Measurements from ENCODE around the gene SPINT2. TPM values are rescaled to one million over a fixed set of nuclear protein-coding genes. Genes with fewer than 3 reads are reported as not detected.
"Not testable (repeated sequence)": the region's sequence is repeated elsewhere in the genome, so short reads cannot be mapped to it uniquely, and the experiment has no call there.

Gene SPINT2
- total and polyA plus RNA-seq, 4 donors: 146 to 292 (median 196) TPM

GRCh38 chr19:38223617-38224013 lies 40.8 kb upstream of the SPINT2 start:
- no peak overlapping the region for H3K4me3 ChIP-seq (ENCODE audit: low read length in 2 of 2)
- intact Hi-C loops (cut with DNase I): loop anchor here in 1 of 2 donors (10.0 kb wide), 2 partner anchors 79 to 319 kb away; partner anchors contain the start of genes SIPA1L3 and WDR87
- no peaks in the 10 kb centered on the region for H3K9me3 ChIP-seq (ENCODE audit: control insufficient read depth, low read length)
- H3K36me3 ChIP-seq (ENCODE audit: control insufficient read depth in 1 of 2, insufficient read depth in 2 of 2, low read length in 1 of 2): no peaks in the 10 kb centered on the region
- ATAC-seq (ENCODE audit: low FRiP score) (no peak), DNase-seq (no peak)
- no peak overlapping the region for H3K27ac ChIP-seq (ENCODE audit: low read depth in 1 of 2, low read length in 2 of 2)
- no peaks in the 10 kb centered on the region for H3K4me1 ChIP-seq (ENCODE audit: control insufficient read depth in 1 of 2, insufficient read depth in 2 of 2, low read length in 2 of 2)
- 7% methylated on average over 13 of the region's 13 CpGs for WGBS, 2 donors
- no peaks in the 10 kb centered on the region for H3K27me3 ChIP-seq (ENCODE audit: control insufficient read depth in 1 of 2, insufficient read depth in 2 of 2, low read length in 1 of 2)

GRCh38 chr19:38224014-38224862 lies 40.1 kb upstream of the SPINT2 start, which contains the start of gene DPF1:
Gene DPF1 (minus strand): TSS chr19:38224222. CDS start chr19:38224142, 80 bp downstream.
- DNase-seq (no peak), ATAC-seq (ENCODE audit: low FRiP score) (no peak)
- no peaks in the 10 kb centered on the region for H3K27me3 ChIP-seq (ENCODE audit: control insufficient read depth in 1 of 2, insufficient read depth in 2 of 2, low read length in 1 of 2)
- H3K36me3 ChIP-seq (ENCODE audit: control insufficient read depth in 1 of 2, insufficient read depth in 2 of 2, low read length in 1 of 2): no peaks in the 10 kb centered on the region
- H3K4me1 ChIP-seq (ENCODE audit: control insufficient read depth in 1 of 2, insufficient read depth in 2 of 2, low read length in 2 of 2): no peaks in the 10 kb centered on the region
- intact Hi-C loops (cut with DNase I): loop anchor here in 1 of 2 donors (10.0 kb wide), 2 partner anchors 79 to 319 kb away; partner anchors contain the start of genes SIPA1L3 and WDR87
- H3K9me3 ChIP-seq (ENCODE audit: control insufficient read depth, low read length): no peaks in the 10 kb centered on the region
- WGBS, 2 donors: 3 to 4% methylated on average over 61 of the region's 61 CpGs
- H3K27ac ChIP-seq (ENCODE audit: low read depth in 1 of 2, low read length in 2 of 2): no peak within 1 kb of the TSS
- no peak within 1 kb of the TSS for H3K4me3 ChIP-seq (ENCODE audit: low read length in 2 of 2)

- H3K27me3 ChIP-seq (ENCODE audit: control insufficient read depth in 1 of 2, insufficient read depth in 2 of 2, low read length in 1 of 2); H3K27ac ChIP-seq (ENCODE audit: low read depth in 1 of 2, low read length in 2 of 2); DNase-seq; ATAC-seq (ENCODE audit: low FRiP score); H3K9me3 ChIP-seq (ENCODE audit: control insufficient read depth, low read length); H3K36me3 ChIP-seq (ENCODE audit: control insufficient read depth in 1 of 2, insufficient read depth in 2 of 2, low read length in 1 of 2); H3K4me1 ChIP-seq (ENCODE audit: control insufficient read depth in 1 of 2, insufficient read depth in 2 of 2, low read length in 2 of 2); H3K4me3 ChIP-seq (ENCODE audit: low read length in 2 of 2): not testable (repeated sequence)
- intact Hi-C loops (cut with DNase I): loop anchor here (5.0 to 10.0 kb wide), 3 partner anchors 80 to 320 kb away; partner anchors contain the start of genes SIPA1L3 (in 1 of the 2) and WDR87 (in 1 of the 2)
- WGBS, 2 donors: 94 to 95% methylated on average over 6 of the region's 6 CpGs
Observed at GRCh38 chr19:38224863-38225218, 39.5 kb upstream of the SPINT2 start.

DNA sequence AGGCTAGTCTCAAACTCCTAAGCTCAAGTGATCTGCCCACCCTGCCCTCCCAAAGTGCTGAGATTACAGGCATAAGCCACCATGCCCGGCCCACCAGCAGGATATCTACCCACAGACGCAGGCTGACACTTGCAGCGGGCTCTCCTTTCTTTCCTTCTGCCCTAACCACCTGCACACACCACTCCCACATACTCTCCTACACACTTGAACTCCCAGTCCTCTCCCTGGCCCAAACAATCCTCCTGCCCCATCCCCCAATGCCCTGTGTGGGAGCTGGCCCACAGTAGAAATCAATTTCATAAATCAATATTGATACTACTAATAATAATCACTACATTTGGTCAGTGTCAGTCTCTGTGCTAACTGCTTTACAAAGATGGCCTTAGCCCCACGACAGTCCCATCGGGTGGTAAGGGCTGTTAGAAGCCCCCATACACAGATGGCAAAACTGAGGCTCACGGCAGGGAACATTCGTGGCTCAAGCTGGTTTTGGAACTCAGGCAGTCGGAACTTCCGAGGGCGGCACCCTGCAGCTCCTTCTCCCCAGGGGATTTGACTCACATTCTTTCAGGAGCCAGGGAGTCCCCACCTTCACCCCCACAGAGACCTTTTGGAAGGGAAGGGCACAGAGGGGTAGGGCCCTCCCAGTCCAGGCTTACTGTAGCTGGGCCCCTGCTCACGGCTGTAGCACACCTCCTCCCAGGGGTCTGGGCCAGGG lies 36.9 kb upstream of the SPINT2 start:
- Histone ChIP-seq H3K9me3 (ENCODE audit: control insufficient read depth, low read length) (no peaks in the 10 kb centered on the region), H3K4me3 (ENCODE audit: low read length in 2 of 2) (no peak overlapping the region), H3K4me1 (ENCODE audit: control insufficient read depth in 1 of 2, insufficient read depth in 2 of 2, low read length in 2 of 2) (no peaks in the 10 kb centered on the region), H3K27ac (ENCODE audit: low read depth in 1 of 2, low read length in 2 of 2) (no peak overlapping the region), H3K36me3 (ENCODE audit: control insufficient read depth in 1 of 2, insufficient read depth in 2 of 2, low read length in 1 of 2) (no peaks in the 10 kb centered on the region), H3K27me3 (ENCODE audit: control insufficient read depth in 1 of 2, insufficient read depth in 2 of 2, low read length in 1 of 2) (no peaks in the 10 kb centered on the region)
- intact Hi-C loops (cut with DNase I): loop anchor here (5.0 to 10.0 kb wide), 3 partner anchors 83 to 323 kb away; partner anchors contain the start of genes SIPA1L3 (in 1 of the 2) and WDR87 (in 1 of the 2)
- WGBS, 2 donors: 82% methylated on average over 11 of the region's 11 CpGs
- DNase-seq: no peak
- ATAC-seq (ENCODE audit: low FRiP score): no peak

- no peaks in the 10 kb centered on the region for H3K36me3 ChIP-seq (ENCODE audit: control insufficient read depth in 1 of 2, insufficient read depth in 2 of 2, low read length in 1 of 2)
- 49 to 53% methylated on average over 14 to 16 of the region's 16 CpGs for WGBS, 2 donors
- no peak overlapping the region for H3K27ac ChIP-seq (ENCODE audit: low read depth in 1 of 2, low read length in 2 of 2)
- intact Hi-C loops (cut with DNase I): loop anchor here (5.0 to 10.0 kb wide), 3 partner anchors 83 to 323 kb away; partner anchors contain the start of genes SIPA1L3 (in 1 of the 2) and WDR87 (in 1 of the 2)
- no peaks in the 10 kb centered on the region for H3K4me1 ChIP-seq (ENCODE audit: control insufficient read depth in 1 of 2, insufficient read depth in 2 of 2, low read length in 2 of 2)
- DNase-seq (no peak), ATAC-seq (ENCODE audit: low FRiP score) (no peak)
- no peaks in the 10 kb centered on the region for H3K27me3 ChIP-seq (ENCODE audit: control insufficient read depth in 1 of 2, insufficient read depth in 2 of 2, low read length in 1 of 2)
- H3K9me3 ChIP-seq (ENCODE audit: control insufficient read depth, low read length): no peaks in the 10 kb centered on the region
- H3K4me3 ChIP-seq (ENCODE audit: low read length in 2 of 2): no peak overlapping the region
Observed at GRCh38 chr19:38228005-38228377, 36.4 kb upstream of the SPINT2 start.

GRCh38 chr19:38228491-38229439 lies 35.6 kb upstream of the SPINT2 start:
- no peaks in the 10 kb centered on the region for H3K27me3 ChIP-seq (ENCODE audit: control insufficient read depth in 1 of 2, insufficient read depth in 2 of 2, low read length in 1 of 2)
- ATAC-seq (ENCODE audit: low FRiP score) (no peak), DNase-seq (no peak)

GRCh38 chr19:38229585-38230073 lies 34.7 kb upstream of the SPINT2 start:
- Histone ChIP-seq H3K4me3 (ENCODE audit: low read length in 2 of 2) (no peak overlapping the region), H3K9me3 (ENCODE audit: control insufficient read depth, low read length) (no peaks in the 10 kb centered on the region), H3K27me3 (ENCODE audit: control insufficient read depth in 1 of 2, insufficient read depth in 2 of 2, low read length in 1 of 2) (no peaks in the 10 kb centered on the region), H3K4me1 (ENCODE audit: control insufficient read depth in 1 of 2, insufficient read depth in 2 of 2, low read length in 2 of 2) (no peaks in the 10 kb centered on the region), H3K36me3 (ENCODE audit: control insufficient read depth in 1 of 2, insufficient read depth in 2 of 2, low read length in 1 of 2) (no peaks in the 10 kb centered on the region), H3K27ac (ENCODE audit: low read depth in 1 of 2, low read length in 2 of 2) (no peak overlapping the region)
- intact Hi-C loops (cut with DNase I): loop anchor here (5.0 to 10.0 kb wide), 3 partner anchors 85 to 325 kb away; partner anchors contain the start of genes SIPA1L3 (in 1 of the 2) and WDR87 (in 1 of the 2)
- 0 to 1% methylated on average over 42 to 54 of the region's 54 CpGs for WGBS, 2 donors
- ATAC-seq (ENCODE audit: low FRiP score) (peak; percentile 55), DNase-seq (peak; percentile 70 to 87)

More at GRCh38 chr19:38228491-38229439, 35.6 kb upstream of the SPINT2 start:
- no peaks in the 10 kb centered on the region for H3K4me1 ChIP-seq (ENCODE audit: control insufficient read depth in 1 of 2, insufficient read depth in 2 of 2, low read length in 2 of 2)
- intact Hi-C loops (cut with DNase I): loop anchor here (5.0 to 10.0 kb wide), 3 partner anchors 84 to 324 kb away; partner anchors contain the start of genes SIPA1L3 (in 1 of the 2) and WDR87 (in 1 of the 2)
- H3K27ac ChIP-seq (ENCODE audit: low read depth in 1 of 2, low read length in 2 of 2): no peak overlapping the region
- no peak overlapping the region for H3K4me3 ChIP-seq (ENCODE audit: low read length in 2 of 2)
- no peaks in the 10 kb centered on the region for H3K9me3 ChIP-seq (ENCODE audit: control insufficient read depth, low read length)
- no peaks in the 10 kb centered on the region for H3K36me3 ChIP-seq (ENCODE audit: control insufficient read depth in 1 of 2, insufficient read depth in 2 of 2, low read length in 1 of 2)
- WGBS, 2 donors: 1% methylated on average over 51 to 80 of the region's 80 CpGs

All from aorta (tissue), 5 donors.